Measurements from ENCODE around the gene MBD3L4.
"Not testable (repeated sequence)": the region's sequence is repeated elsewhere in the genome, so short reads cannot be mapped to it uniquely, and the experiment has no call there.

GRCh38 chr19:7054635-7055368 lies 14.8 kb upstream of the MBD3L4 start:
- not testable (repeated sequence) for TF ChIP-seq CTCF, POLR2A (IDR thresholded peaks at IDR 0.05)

All from suprapubic skin (tissue), 3 donors.